GM12891 (cell line): Measurements from ENCODE around the gene GAREM1. TPM values are rescaled to one million over a fixed set of nuclear protein-coding genes. Genes with fewer than 3 reads are reported as not detected.
"Not testable (repeated sequence)": the region's sequence is repeated elsewhere in the genome, so short reads cannot be mapped to it uniquely, and the experiment has no call there.

Experiments used
- DNase-seq: peaks from one replicate; pipeline ENCODE4 v3.0.0; 2011; ENCODE audit warnings: low spot score; ENCODE audit not compliant: insufficient read length
- FAIRE-seq: peaks from 2 replicates; lab custom pipeline; 2011; peaks lifted over from hg19 to GRCh38; lab: Jason Lieb, UNC
- PAX5 ChIP-seq: IDR thresholded peaks from 2 replicates; pipeline ENCODE4 v1.6.1; 2011; ENCODE audit warnings: low read length, moderate library complexity, mild to moderate bottlenecking; ENCODE audit not compliant: insufficient read depth, severe bottlenecking
- POLR2A ChIP-seq: IDR thresholded peaks from 2 replicates; pipeline ENCODE4 v1.6.1; 2011; ENCODE audit warnings: low read depth, low read length, control low read depth
- POLR2AphosphoS5 ChIP-seq: IDR thresholded peaks from 2 replicates; pipeline ENCODE4 v1.6.1; 2011; ENCODE audit warnings: low read depth, low read length, control low read depth
- POU2F2 ChIP-seq: IDR thresholded peaks from 2 replicates; pipeline ENCODE4 v1.6.1; 2011; ENCODE audit warnings: low read depth, mild to moderate bottlenecking, control low read depth, low read length, moderate library complexity
- SPI1 ChIP-seq: IDR thresholded peaks from 2 replicates; pipeline ENCODE4 v1.6.1; 2011; ENCODE audit warnings: low read depth, low read length, control low read depth
- TAF1 ChIP-seq: IDR thresholded peaks from 2 replicates; pipeline ENCODE4 v1.6.1; 2011; ENCODE audit warnings: low read depth, low read length, control low read depth
- polyA plus RNA-seq: library from polyadenylated mRNA; unstranded; fragments of >200 nt; gene quantifications from one replicate; pipeline ENCODE4 v1.2.1, GENCODE V29; 2012; ENCODE audit warnings: low read depth, missing spikeins, inconsistent platforms; ENCODE audit not compliant: missing spikeins

Gene GAREM1
- 0.24 TPM for polyA plus RNA-seq

DNA sequence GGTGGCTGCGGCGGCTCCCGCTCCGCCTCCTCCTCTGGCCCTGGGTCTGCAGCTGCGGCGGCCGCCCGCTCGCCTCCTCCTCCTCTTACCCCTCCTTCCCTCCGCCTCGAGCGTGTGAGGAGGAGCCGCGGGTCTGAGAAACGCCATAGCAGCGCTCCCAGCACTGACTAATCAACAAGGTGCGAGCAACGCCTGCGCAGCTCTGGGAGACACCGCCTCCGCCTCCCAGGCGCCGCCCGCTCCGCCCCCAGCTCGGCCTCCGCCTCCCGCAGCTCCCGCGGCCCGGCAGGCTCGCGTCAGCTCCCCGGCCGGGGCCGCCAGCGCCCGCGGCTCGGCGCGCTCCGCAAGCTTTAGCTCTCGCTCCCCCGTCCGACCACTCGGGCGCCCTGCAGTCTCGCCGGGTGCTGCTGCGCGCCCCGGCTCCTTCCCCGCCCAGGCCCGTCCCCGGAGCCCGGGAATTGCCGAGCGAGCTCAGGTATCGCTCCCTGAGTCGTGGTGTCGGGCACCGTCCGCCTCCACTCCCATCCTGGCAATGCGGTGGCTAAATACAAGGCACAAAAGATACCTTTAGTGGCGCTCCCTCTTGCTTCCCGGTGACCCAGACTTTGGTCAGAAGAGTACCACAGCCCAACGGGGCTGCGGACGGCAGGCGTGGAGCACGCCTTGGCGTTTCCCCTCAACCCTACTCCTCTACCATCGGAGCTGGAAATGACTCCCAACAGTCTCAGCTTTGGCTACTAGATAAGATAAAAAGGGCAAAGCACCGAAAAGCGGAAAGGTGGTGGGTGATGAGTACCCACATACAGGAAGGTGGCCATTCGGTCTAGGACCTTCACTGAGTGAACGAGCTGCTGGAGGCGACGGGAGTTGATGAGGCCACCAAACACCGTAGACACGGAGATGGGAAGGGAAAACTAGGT, at the start of gene GAREM1:
Gene GAREM1 (minus strand): TSS at position 169 of the 920 bp plus-strand sequence. CDS start 454 bp downstream, outside the sequence.
- DNase-seq: peak; percentile 88
- peak; percentile 93 for FAIRE-seq
- TF ChIP-seq SPI1: no peak
- no peak for TF ChIP-seq POU2F2
- no peak for TF ChIP-seq POLR2AphosphoS5
- TF ChIP-seq PAX5: no peak
- TF ChIP-seq TAF1: no peak
- TF ChIP-seq POLR2A: no peak

DNA sequence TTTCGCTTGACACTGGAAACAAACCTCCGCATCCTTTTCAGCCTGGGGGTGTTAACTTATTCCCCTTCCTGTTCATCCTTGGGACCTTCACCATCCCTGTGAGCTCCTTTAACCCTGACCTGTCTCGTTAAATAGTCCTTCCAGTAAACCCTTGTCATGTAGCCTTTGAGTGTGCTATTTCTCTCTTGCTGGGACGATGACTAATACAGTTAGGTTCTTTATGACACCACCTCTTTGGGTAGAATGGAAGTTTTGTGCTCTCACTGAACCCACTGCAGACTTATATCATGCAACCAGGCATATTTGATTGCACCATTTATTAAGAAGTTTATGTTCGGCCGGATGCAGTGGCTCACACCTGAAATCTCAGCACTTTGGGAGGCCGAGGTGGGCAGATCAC, 40.5 kb upstream of the GAREM1 start:
- DNase-seq: no peak
- TF ChIP-seq PAX5 (no peak), POLR2AphosphoS5 (no peak), POLR2A (no peak), SPI1 (no peak), POU2F2 (no peak), TAF1 (no peak)
- FAIRE-seq: no peak

DNA sequence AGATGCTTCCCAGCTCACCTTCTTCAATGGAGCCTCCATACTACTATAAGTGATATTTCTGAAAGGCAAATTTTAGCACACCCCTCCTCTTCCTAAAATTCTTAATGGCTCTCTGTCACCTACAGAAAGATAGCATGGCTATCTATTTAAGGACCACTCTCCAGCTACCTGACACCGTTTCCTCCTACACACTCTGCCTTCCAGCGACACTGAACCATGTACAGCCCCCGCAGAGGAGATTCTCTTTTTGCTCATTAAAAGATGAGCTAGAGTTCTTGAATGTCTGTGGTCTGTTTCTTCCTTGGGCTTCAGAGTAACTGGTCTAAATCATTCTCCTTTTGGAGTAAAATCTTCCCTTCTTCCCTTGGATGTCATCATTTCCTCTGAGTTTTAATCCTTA, 38.4 kb upstream of the GAREM1 start:
- no peak for FAIRE-seq
- DNase-seq: no peak
- TF ChIP-seq TAF1: no peak
- no peak for TF ChIP-seq PAX5
- TF ChIP-seq POLR2AphosphoS5: no peak

DNA sequence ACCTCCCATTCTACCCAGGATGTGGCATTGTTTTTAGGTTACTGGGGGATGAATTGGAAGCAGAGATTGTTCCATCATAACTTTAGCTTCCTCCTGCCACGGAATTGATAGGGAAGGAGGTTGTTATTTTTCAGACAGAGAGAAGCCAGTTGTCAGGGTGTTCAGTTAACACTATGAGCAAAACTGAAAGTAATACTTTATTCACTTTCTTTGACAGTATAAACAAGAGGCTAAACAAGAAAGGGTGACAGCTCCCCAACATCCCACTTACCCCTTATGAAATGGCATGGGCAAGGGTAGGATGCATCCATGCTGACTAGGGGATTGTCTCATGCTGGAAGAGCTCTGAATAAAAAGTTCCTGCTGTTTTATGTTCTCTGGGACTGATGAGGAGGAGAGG, 36.4 kb upstream of the GAREM1 start:
- no peak for TF ChIP-seq TAF1
- TF ChIP-seq POLR2A: no peak
- TF ChIP-seq POU2F2: no peak
- TF ChIP-seq SPI1: no peak
- no peak for TF ChIP-seq POLR2AphosphoS5
- TF ChIP-seq PAX5: no peak
- DNase-seq (no peak), FAIRE-seq (no peak)

DNA sequence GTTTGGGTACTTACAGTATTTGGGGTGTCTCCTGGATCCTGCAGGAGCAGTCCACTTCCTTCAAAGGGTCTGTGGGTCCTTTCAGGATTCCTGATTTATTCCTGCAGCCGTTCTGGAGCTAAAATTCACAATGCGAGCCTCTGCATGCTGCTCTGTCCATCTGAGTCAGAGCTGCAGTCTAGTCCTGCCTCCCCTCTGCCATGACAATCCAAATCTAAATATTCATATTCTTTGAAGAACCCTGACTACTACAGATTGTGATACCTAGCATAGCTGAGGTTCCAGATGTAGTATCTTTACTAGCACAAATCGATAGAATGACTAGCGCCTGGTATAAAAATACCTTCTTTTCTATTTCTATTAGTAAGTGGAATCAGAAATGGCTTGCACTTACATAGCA, 31.3 kb upstream of the GAREM1 start:
- DNase-seq (no peak), FAIRE-seq (no peak)
- TF ChIP-seq POU2F2: no peak
- no peak for TF ChIP-seq POLR2A
- no peak for TF ChIP-seq SPI1
- TF ChIP-seq TAF1: no peak
- TF ChIP-seq PAX5: no peak

DNA sequence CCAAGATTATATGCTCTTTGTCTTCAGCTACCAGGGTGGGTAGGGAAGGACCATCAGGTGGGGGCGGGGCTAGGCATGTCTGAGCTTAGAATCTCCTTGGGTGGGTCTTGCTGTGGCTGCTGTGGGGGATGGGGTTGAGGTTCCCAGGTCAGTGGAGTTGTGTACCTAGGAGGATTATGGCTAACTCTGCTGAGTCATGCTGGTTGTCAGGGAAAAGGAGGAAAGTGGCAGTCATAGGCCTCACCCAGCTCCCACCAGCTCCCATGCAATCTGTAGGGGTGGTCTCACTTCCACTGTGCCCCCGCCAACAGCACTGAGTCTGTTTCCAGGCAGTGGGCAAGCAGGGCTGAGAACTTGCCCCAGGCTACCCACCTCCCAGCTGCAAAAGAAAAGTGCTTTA, 30.6 kb upstream of the GAREM1 start:
- FAIRE-seq, DNase-seq: not testable (repeated sequence)

DNA sequence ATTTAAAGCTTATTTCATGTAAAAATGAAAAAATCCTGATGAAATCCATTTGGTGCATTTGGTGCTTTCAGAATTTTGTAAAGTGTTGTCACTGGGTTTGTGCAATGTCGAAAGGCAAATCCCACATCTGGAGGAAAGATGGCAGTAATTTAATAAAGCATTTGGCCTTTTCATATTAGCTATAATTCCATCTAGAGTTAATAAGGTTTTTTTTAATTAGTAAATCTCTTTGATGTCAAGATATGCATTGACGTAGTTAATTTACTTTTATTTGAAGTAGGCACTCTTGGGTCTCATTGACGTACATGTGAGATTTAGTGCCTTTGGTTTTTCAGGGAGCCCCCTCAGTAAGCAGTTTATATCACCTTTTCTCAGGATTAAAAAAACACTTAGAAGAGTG, 12.3 kb upstream of the GAREM1 start:
- no peak for TF ChIP-seq POLR2AphosphoS5
- no peak for TF ChIP-seq SPI1
- TF ChIP-seq POU2F2: no peak
- no peak for DNase-seq
- no peak for FAIRE-seq

DNA sequence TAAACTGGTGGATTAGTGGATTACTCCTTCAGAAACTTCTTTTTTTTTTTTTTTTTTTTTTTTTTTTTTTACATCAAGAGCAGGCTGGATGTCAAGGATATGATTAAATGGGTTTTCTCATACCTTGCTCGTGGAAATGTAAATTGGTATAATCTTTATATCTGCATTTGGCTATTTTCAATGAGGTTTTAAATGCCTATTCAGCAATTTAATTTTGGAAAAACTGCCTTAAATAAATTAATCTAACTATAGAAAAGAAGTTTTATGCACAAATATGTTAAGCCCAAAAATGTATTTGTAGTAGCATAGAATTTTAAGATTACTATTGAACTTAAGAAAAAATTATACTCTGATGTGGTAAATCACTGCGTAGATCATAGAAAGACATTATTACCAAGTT, 11.4 kb upstream of the GAREM1 start:
- TF ChIP-seq POLR2A (no peak), POLR2AphosphoS5 (no peak), TAF1 (no peak), PAX5 (no peak), SPI1 (no peak), POU2F2 (no peak)

DNA sequence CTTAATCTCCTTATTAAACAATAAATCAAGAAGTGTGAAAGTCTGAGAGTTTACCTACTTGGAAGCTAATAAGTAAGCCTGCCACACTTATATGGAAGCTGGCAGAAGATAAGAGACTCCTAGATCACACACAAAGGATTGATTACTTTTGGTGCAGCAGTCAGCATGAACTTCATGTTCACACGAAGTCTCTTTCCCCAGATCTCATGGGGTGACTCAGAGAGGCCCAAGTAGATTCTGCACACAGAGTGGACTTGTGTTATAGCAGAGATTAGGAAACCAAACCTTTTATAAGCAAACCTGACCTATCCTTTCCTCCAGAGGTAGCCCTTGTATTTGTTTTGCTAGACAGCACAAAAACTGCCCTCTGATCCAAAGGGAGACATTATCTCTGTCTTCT, 9.9 kb upstream of the GAREM1 start:
- no peak for TF ChIP-seq POU2F2
- no peak for TF ChIP-seq PAX5
- TF ChIP-seq POLR2A: no peak
- no peak for TF ChIP-seq TAF1
- no peak for TF ChIP-seq SPI1
- TF ChIP-seq POLR2AphosphoS5: no peak

More for the DNA sequence above, 11.4 kb upstream of the GAREM1 start:
- no peak for DNase-seq
- no peak for FAIRE-seq

DNA sequence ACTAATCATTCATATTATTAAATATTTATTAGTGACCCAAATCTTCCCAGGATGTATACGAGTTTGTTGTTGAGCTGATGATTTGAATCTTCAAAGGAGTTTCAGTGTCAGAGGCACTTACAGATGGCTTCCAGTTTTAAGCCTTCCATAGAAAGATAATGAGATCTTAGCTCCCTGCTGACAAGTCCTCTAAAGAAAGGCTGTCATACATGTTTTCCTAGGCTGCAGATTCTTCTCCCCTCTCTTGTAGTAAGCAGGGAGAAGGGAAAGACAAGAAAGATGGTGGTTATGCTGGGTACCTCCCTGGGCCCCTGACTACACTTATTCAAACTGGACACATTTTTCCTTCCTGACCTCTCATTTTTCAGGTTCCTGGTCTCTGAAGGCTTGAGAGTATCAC, 8.1 kb upstream of the GAREM1 start:
- no peak for DNase-seq
- no peak for FAIRE-seq
- TF ChIP-seq SPI1 (no peak), POLR2A (no peak), TAF1 (no peak), POU2F2 (no peak), POLR2AphosphoS5 (no peak), PAX5 (no peak)

More for the DNA sequence above, 9.9 kb upstream of the GAREM1 start:
- no peak for FAIRE-seq
- no peak for DNase-seq
